ENCODE measurements around the gene NLGN4X. TPM values are rescaled to one million over a fixed set of nuclear protein-coding genes. Genes with fewer than 3 reads are reported as not detected.

The NLGN4X gene
- polyA plus RNA-seq, 2 of the 4 experiments (the other 2 are of a cell fraction): 0.06 to 0.17 TPM

- H3K27ac ChIP-seq: no peak overlapping the region
- TF ChIP-seq CBX2 (IDR thresholded peaks at IDR 0.05; ENCODE audit: borderline replicate concordance, low read depth): no peak
- TF ChIP-seq ZC3H11A (IDR thresholded peaks at IDR 0.05): no peak
- TF ChIP-seq ZFP36 (IDR thresholded peaks at IDR 0.05; ENCODE audit: borderline replicate concordance, partially characterized antibody): no peak
- no peak for TF ChIP-seq MAFK (IDR thresholded peaks at IDR 0.05; ENCODE audit: partially characterized antibody)
- no peak for TF ChIP-seq POLR2A (IDR thresholded peaks at IDR 0.05; ENCODE audit: low read length)
- TF ChIP-seq RARB (CRISPR knock-in tag; IDR thresholded peaks at IDR 0.05): no peak
- no peak for TF ChIP-seq EP300 (IDR thresholded peaks at IDR 0.05)
- H3K9me3 ChIP-seq: no peaks in the 10 kb centered on the region
- 64% methylated on average over 26 of the region's 28 CpGs for WGBS (ENCODE audit: missing lambda C conversion rate)
- CTCF ChIA-PET: no interaction called here
- no peak overlapping the region for H3K4me2 ChIP-seq
- DNase-seq (ENCODE audit: low read depth in 1 of 2, low spot score in 1 of 2): no peak
- no peak for ATAC-seq
- no peak for FAIRE-seq
- H3K4me3 ChIP-seq: no peak overlapping the region
- no peaks in the 10 kb centered on the region for H3K4me1 ChIP-seq
- POLR2A ChIA-PET: no interaction called here
Observed at GRCh38 chrX:6187256-6187655, 41.4 kb downstream of the NLGN4X start.

- DNase-seq (ENCODE audit: low read depth in 1 of 2, low spot score in 1 of 2) (no peak), FAIRE-seq (no peak), ATAC-seq (no peak)
- CTCF ChIA-PET: no interaction called here
- Histone ChIP-seq H3K9me3 (no peaks in the 10 kb centered on the region), H3K27ac (no peak overlapping the region), H3K4me3 (no peak overlapping the region), H3K4me2 (no peak overlapping the region), H3K4me1 (no peaks in the 10 kb centered on the region)
- TF ChIP-seq USF2 (IDR thresholded peaks at IDR 0.05): no peak
- no peak for TF ChIP-seq CBX8 (IDR thresholded peaks at IDR 0.05)
- TF ChIP-seq HDAC2 (IDR thresholded peaks at IDR 0.05): no peak
- no peak for TF ChIP-seq EP300 (IDR thresholded peaks at IDR 0.05)
- TF ChIP-seq ATOH8 (CRISPR knock-in tag; IDR thresholded peaks at IDR 0.05; ENCODE audit: low read depth): no peak
- TF ChIP-seq FOXS1 (CRISPR knock-in tag; IDR thresholded peaks at IDR 0.05): no peak
- no peak for TF ChIP-seq NPAS2 (CRISPR knock-in tag; IDR thresholded peaks at IDR 0.05; ENCODE audit: borderline replicate concordance)
- 7% methylated on average over 3 of the region's 4 CpGs for WGBS (ENCODE audit: missing lambda C conversion rate)
- POLR2A ChIA-PET: no interaction called here
Observed at GRCh38 chrX:6184900-6185515, 43.7 kb downstream of the NLGN4X start.

- Histone ChIP-seq H3K4me3 (no peak overlapping the region), H3K4me2 (no peak overlapping the region), H3K9me3 (no peaks in the 10 kb centered on the region), H3K27ac (no peak overlapping the region), H3K4me1 (no peaks in the 10 kb centered on the region)
- FAIRE-seq: no peak
- ATAC-seq: no peak
- 12% methylated on average over 3 of the region's 3 CpGs for WGBS (ENCODE audit: missing lambda C conversion rate)
- CTCF ChIA-PET: no interaction called here
- TF ChIP-seq BCL3 (IDR thresholded peaks at IDR 0.05) (no peak), ESRRA (IDR thresholded peaks at IDR 0.05; ENCODE audit: borderline replicate concordance, low read length) (no peak), HMGXB4 (CRISPR knock-in tag; IDR thresholded peaks at IDR 0.05; ENCODE audit: borderline replicate concordance) (no peak), CHD4 (IDR thresholded peaks at IDR 0.05; ENCODE audit: borderline replicate concordance) (no peak), RCOR1 (IDR thresholded peaks at IDR 0.05; ENCODE audit: low read depth, low read length) (no peak), TP53 (CRISPR knock-in tag; IDR thresholded peaks at IDR 0.05) (no peak), PBX3 (IDR thresholded peaks at IDR 0.05) (no peak), FOSB (CRISPR knock-in tag; IDR thresholded peaks at IDR 0.05) (no peak), MAFK (IDR thresholded peaks at IDR 0.05; ENCODE audit: partially characterized antibody) (no peak), BHLHE40 (IDR thresholded peaks at IDR 0.05; ENCODE audit: low read depth, low read length) (no peak)
- POLR2A ChIA-PET: no interaction called here
- no peak for DNase-seq (ENCODE audit: low read depth in 1 of 2, low spot score in 1 of 2)
Observed at GRCh38 chrX:6175914-6176313, 52.8 kb downstream of the NLGN4X start.
